ENCODE data around the gene SETD3. TPM values are rescaled to one million over a fixed set of nuclear protein-coding genes. Genes with fewer than 3 reads are reported as not detected.

The SETD3 gene
- total RNA-seq, 4 donors from 2014 or later: 135 to 170 (median 148) TPM

DNA sequence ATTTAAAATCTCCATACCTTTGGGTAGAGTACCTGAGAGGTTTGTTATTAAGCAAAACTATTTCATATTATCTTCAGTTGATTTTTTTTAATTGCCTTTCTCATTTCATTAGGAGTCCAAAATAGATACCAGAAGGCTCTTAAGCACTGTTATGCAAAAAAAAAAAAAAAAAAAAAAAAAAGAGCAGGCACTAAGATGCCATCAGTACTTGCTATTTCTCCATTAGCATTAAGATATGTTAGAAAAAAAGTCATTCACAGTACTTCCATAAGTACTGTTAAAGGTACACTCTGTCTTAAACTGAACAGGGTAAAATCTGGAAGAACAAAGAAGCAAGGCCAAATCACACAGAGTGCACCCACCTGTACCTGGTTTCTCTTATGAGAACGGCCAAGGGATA, 57.2 kb downstream of the SETD3 start:
- intact Hi-C loops (cut with DNase I): no loop called here
- Histone ChIP-seq H3K9me3 (no peaks in the 10 kb centered on the region), H3K27ac (replicated peaks in 1 of 4) (no peak overlapping the region), H3K4me1 (peaks cover 0 to 6% (median 0%) of the 10 kb centered on the region in 4 donors), H3K36me3 (peaks cover 0 to 35% (median 19%) of the 10 kb centered on the region in 4 donors), H3K27me3 (no peaks in the 10 kb centered on the region), H3K4me3 (no peak overlapping the region)
- TF ChIP-seq, protein P1, sequence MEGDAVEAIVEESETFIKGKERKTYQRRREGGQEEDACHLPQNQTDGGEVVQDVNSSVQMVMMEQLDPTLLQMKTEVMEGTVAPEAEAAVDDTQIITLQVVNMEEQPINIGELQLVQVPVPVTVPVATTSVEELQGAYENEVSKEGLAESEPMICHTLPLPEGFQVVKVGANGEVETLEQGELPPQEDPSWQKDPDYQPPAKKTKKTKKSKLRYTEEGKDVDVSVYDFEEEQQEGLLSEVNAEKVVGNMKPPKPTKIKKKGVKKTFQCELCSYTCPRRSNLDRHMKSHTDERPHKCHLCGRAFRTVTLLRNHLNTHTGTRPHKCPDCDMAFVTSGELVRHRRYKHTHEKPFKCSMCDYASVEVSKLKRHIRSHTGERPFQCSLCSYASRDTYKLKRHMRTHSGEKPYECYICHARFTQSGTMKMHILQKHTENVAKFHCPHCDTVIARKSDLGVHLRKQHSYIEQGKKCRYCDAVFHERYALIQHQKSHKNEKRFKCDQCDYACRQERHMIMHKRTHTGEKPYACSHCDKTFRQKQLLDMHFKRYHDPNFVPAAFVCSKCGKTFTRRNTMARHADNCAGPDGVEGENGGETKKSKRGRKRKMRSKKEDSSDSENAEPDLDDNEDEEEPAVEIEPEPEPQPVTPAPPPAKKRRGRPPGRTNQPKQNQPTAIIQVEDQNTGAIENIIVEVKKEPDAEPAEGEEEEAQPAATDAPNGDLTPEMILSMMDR (IDR thresholded peaks at IDR 0.05): no peak
- TF ChIP-seq POLR2AphosphoS5 (IDR thresholded peaks at IDR 0.05) (no peak), POLR2A (IDR thresholded peaks at IDR 0.05; ENCODE audit: low read depth) (no peak), EP300 (IDR thresholded peaks at IDR 0.05) (no peak)
- DNase-seq (ENCODE audit: extremely low spot score): no peak
- WGBS: 97% methylated on average over 1 of the region's 1 CpG

DNA sequence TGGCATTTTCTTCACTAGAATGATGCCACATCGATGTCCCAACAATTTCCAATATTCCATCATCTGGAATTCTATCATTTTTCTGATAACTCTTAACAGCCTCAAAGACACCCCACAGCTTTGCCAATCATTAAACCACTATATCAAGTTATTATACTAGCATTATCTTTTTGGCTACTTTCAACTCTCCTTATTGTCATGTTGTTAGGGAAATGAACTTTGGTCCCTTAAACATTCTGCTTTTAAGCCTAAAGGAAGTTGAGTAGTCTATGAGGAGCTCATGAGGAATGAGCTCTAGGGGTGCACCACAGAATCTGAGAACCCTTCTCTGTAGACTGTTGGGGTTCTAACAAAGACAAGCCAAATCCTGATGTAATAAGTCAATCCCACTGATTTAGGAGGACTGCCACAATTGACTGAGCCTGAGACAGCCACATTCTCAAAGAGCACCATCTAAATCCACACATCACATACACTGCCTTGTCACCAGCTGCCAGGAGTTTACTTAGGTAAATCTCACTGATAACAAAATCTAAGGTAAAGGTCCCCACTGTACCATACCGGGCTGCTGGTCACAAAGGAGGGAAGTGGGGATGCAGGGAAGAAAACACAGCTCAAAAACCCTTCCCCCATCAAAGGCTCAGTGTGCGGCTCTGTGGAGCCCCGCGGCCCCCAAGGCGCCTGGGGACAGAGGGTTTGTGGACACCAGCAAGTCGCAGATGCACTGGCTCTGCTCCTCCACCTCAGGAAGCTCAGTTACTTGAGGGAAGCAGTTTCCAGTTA, 58.2 kb downstream of the SETD3 start:
- H3K27me3 ChIP-seq: no peaks in the 10 kb centered on the region
- intact Hi-C loops (cut with DNase I): no loop called here
- H3K27ac ChIP-seq (replicated peaks in 1 of 4): no peak overlapping the region
- no peak for TF ChIP-seq POLR2A (IDR thresholded peaks at IDR 0.05; ENCODE audit: low read depth)
- no peak for TF ChIP-seq POLR2AphosphoS5 (IDR thresholded peaks at IDR 0.05)
- no peak for TF ChIP-seq EP300 (IDR thresholded peaks at IDR 0.05)
- TF ChIP-seq, protein P1 (IDR thresholded peaks at IDR 0.05): no peak
- no peaks in the 10 kb centered on the region for H3K9me3 ChIP-seq
- peaks cover 0 to 6% (median 0%) of the 10 kb centered on the region in 4 donors for H3K4me1 ChIP-seq
- no peak overlapping the region for H3K4me3 ChIP-seq
- DNase-seq (ENCODE audit: extremely low spot score): no peak
- H3K36me3 ChIP-seq: peaks cover 0 to 25% (median 13%) of the 10 kb centered on the region in 4 donors
- 91% methylated on average over 7 of the region's 7 CpGs for WGBS

DNA sequence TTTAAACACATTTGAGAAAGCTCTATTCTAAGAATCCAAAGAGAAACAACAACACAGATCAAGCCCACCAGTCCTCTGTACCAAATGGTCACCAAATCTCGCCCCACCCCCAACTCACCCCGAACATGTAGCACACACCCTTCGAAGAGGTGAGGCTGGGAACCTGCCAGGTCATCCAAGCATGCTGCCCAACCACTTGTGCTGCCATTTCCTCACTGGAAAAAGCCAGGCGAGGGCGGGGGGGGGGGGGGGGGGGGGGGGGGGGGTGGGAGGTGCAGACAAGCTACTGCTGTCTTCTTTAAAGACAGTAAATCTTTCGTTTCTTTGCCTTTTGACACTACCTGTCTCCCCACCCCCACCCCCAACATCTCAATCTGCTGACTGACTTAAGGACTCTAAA, 59.9 kb downstream of the SETD3 start:
- DNase-seq (ENCODE audit: extremely low spot score): no peak
- intact Hi-C loops (cut with DNase I): no loop called here
- no peaks in the 10 kb centered on the region for H3K9me3 ChIP-seq
- no peak overlapping the region for H3K27ac ChIP-seq (replicated peaks in 1 of 4)
- WGBS: 75% methylated on average over 5 of the region's 6 CpGs
- H3K4me3 ChIP-seq: no peak overlapping the region
- peaks cover 0 to 7% (median under 1%) of the 10 kb centered on the region in 4 donors for H3K4me1 ChIP-seq
- TF ChIP-seq, protein P1 (IDR thresholded peaks at IDR 0.05): no peak
- TF ChIP-seq POLR2A (IDR thresholded peaks at IDR 0.05; ENCODE audit: low read depth): no peak
- TF ChIP-seq POLR2AphosphoS5 (IDR thresholded peaks at IDR 0.05): no peak
- no peak for TF ChIP-seq EP300 (IDR thresholded peaks at IDR 0.05)
- peaks cover 0 to 16% (median 5%) of the 10 kb centered on the region in 4 donors for H3K36me3 ChIP-seq
- H3K27me3 ChIP-seq: no peaks in the 10 kb centered on the region

DNA sequence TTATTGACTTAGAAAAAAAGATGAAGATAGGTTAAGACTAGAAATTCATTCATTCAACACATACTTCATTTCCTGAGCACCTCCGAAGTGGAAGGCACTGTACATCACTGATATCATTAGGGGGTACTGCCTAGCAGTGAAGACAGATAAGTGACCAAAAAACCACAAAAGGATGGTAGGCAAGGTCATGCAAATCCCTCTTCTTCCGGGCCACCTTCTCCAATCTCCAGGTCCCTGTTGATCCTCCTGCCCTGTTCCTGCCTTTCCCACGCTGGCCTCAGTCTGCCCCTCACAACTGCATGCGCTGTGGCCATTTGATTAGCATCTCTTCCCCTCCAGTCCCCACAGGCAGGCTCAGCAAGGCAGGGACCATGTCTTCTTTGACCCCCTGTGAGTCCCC, 60.8 kb downstream of the SETD3 start:
- Histone ChIP-seq H3K27ac (replicated peaks in 1 of 4) (no peak overlapping the region), H3K9me3 (no peaks in the 10 kb centered on the region), H3K27me3 (no peaks in the 10 kb centered on the region), H3K4me3 (no peak overlapping the region), H3K36me3 (peaks cover 0 to 11% (median 4%) of the 10 kb centered on the region in 4 donors), H3K4me1 (peaks cover 0 to 16% (median 7%) of the 10 kb centered on the region in 4 donors)
- WGBS: 95% methylated on average over 4 of the region's 4 CpGs
- DNase-seq (ENCODE audit: extremely low spot score): no peak
- intact Hi-C loops (cut with DNase I): no loop called here
- no peak for TF ChIP-seq POLR2AphosphoS5 (IDR thresholded peaks at IDR 0.05)
- no peak for TF ChIP-seq POLR2A (IDR thresholded peaks at IDR 0.05; ENCODE audit: low read depth)
- TF ChIP-seq, protein P1 (IDR thresholded peaks at IDR 0.05): no peak
- no peak for TF ChIP-seq EP300 (IDR thresholded peaks at IDR 0.05)
